Right lobe of liver (tissue), 6 donors: ENCODE results near the gene ALPP. TPM values are rescaled to one million over a fixed set of nuclear protein-coding genes. Genes with fewer than 3 reads are reported as not detected.
"Not testable (repeated sequence)": the region's sequence is repeated elsewhere in the genome, so short reads cannot be mapped to it uniquely, and the experiment has no call there.

Experiments used
- ATAC-seq, 4 donors: fragments of 200-7000 bp; cut with Tn5 transposase; one replicate each; pipeline ENCODE4 v1.9.1; 2020; ENCODE audit warnings: mild to moderate bottlenecking in 4 of 4, moderate library complexity in 4 of 4
- DNase-seq, 3 donors: peaks; one replicate each; pipeline ENCODE4 v3.0.0-alpha.2; 2020
- H3K27ac ChIP-seq, 3 donors: fragments of 200-600 bp; one replicate each; pipeline ENCODE4 v1.8.0; 2022
- H3K27me3 ChIP-seq, 2 donors: fragments of 200-600 bp; one replicate each; pipeline ENCODE4 v1.8.0; 2022
- H3K36me3 ChIP-seq, 4 donors: fragments of 200-600 bp; sonication (generic) in 1 of 4; one replicate each; pipeline versions ENCODE4 v1.5.1 to v1.8.0; 2017 to 2022; ENCODE audit warnings: control low read depth in 1 of 4
- H3K4me1 ChIP-seq, 4 donors: fragments of 200-600 bp; sonication (generic) in 1 of 4; one replicate each; pipeline versions ENCODE4 v1.5.1 to v1.8.0; 2017 to 2022; ENCODE audit warnings: control low read depth in 1 of 4
- H3K4me3 ChIP-seq, 3 donors: fragments of 200-600 bp; one replicate each; pipeline ENCODE4 v1.8.0; 2022
- H3K9me3 ChIP-seq, 4 donors: fragments of 200-600 bp; sonication (generic) in 1 of 4; one replicate each; pipeline versions ENCODE4 v1.5.1 to v1.8.0; 2017 to 2022; ENCODE audit warnings: control low read depth in 1 of 4
- CTCF ChIP-seq, 4 donors: fragments of 200-600 bp in 3 of 4; fragments of 450-650 bp in 1 of 4; IDR thresholded peaks; one replicate each; pipeline versions ENCODE4 v1.5.1 to v1.8.0; 2016 to 2022; ENCODE audit warnings: antibody characterized with exemption in 4 of 4, mild to moderate bottlenecking in 2 of 4
- POLR2A ChIP-seq: fragments of 450-650 bp; IDR thresholded peaks from one replicate; pipeline ENCODE4 v1.6.1; 2017; ENCODE audit warnings: antibody characterized with exemption, mild to moderate bottlenecking
- WGBS: methylation state at CpG from one replicate; pipeline ENCODE4 v1.1.6; 2018; ENCODE audit warnings: low coverage, low lambda C conversion rate; ENCODE audit not compliant: insufficient coverage; ENCODE audit errors: missing lambda C conversion rate; 5-methylcytosine and 5-hydroxymethylcytosine counted together
- intact Hi-C, 2 donors: fragments of 100-400 bp; cut with DNase I; formaldehyde crosslinking; loops; one replicate each; pipeline versions ENCODE4 v1.11.2 to v1.14.1; 2022
- long read RNA-seq: library from polyadenylated mRNA; unstranded; transcript quantifications from one replicate; pipeline ENCODE4 v2.0.0, GENCODE V29; 2019
- total RNA-seq, 6 experiments: library from RNA; depleted of rRNA in 2 of 6; stranded (reverse); fragments of >200 nt in 2 of 6; fragmentation: NEBNext Ultra II Directional in 3 of 6; extraction: Animal tissue kit (Norgen Biotek cat#: 25700) in 3 of 6; gene quantifications; one replicate each; pipeline versions ENCODE4 v1.1.0 to v1.2.4, GENCODE V29; 2016 to 2023
- donor health status: DM: no; HTN: yes; CAD: no.
- donor health status: DM: no; HTN: no; CAD: no.
- donor health status: DM: no; HTN: no; CAD: no.
- donor health status: DM: no; HTN: yes; CAD: no.
- donor health status: DM: no; HTN: yes; CAD: no.

ALPP gene
- total RNA-seq: not detected
- long read RNA-seq: 0 reads

- ATAC-seq, DNase-seq, H3K27ac ChIP-seq, intact Hi-C loops, H3K9me3 ChIP-seq, H3K4me1 ChIP-seq, H3K36me3 ChIP-seq, H3K4me3 ChIP-seq, H3K27me3 ChIP-seq: not testable (repeated sequence)
- WGBS: 71% methylated on average over 4 of the region's 12 CpGs
Measured at GRCh38 chr2:232378735-232379151, at the start of gene ALPP. TSS of gene ALPP (plus strand) at chr2:232378751. CDS start at chr2:232378803, 52 bp downstream.

GRCh38 chr2:232329716-232330067 is 48.9 kb upstream of the ALPP start:
- no peaks in the 10 kb centered on the region for H3K36me3 ChIP-seq
- no peak overlapping the region for H3K4me3 ChIP-seq
- no peak overlapping the region for H3K27ac ChIP-seq
- no peaks in the 10 kb centered on the region for H3K9me3 ChIP-seq
- TF ChIP-seq CTCF (IDR thresholded peaks at IDR 0.05) (no peak), POLR2A (no peak)
- H3K4me1 ChIP-seq: no peaks in the 10 kb centered on the region
- no peaks in the 10 kb centered on the region for H3K27me3 ChIP-seq
- 100% methylated on average over 1 of the region's 15 CpGs for WGBS
- intact Hi-C loops: loop anchor here (5.0 to 10.0 kb wide), 2 partner anchors 405 to 412 kb away; partner anchors contain the start of gene NPPC (in 1 of the 2)
- ATAC-seq (no peak), DNase-seq (no peak)

- ATAC-seq (no peak), DNase-seq (peak in 1 of 3 donors; percentile 29)
- no CpG with 5 or more reads among the region's 17 CpGs for WGBS
Measured at GRCh38 chr2:232330068-232330999, 48.2 kb upstream of the ALPP start.

GRCh38 chr2:232331061-232331460 is 47.5 kb upstream of the ALPP start:
- H3K27ac ChIP-seq, H3K4me1 ChIP-seq, H3K36me3 ChIP-seq, H3K4me3 ChIP-seq, H3K27me3 ChIP-seq, intact Hi-C loops, H3K9me3 ChIP-seq: not testable (repeated sequence)
- 60% methylated on average over 1 of the region's 11 CpGs for WGBS
- DNase-seq: peak in 1 of 3 donors; percentile 57
- peak in 1 of 4 donors; percentile 3 for ATAC-seq

More at GRCh38 chr2:232330068-232330999, 48.2 kb upstream of the ALPP start:
- Histone ChIP-seq H3K27ac (no peak overlapping the region), H3K4me1 (no peaks in the 10 kb centered on the region), H3K4me3 (no peak overlapping the region), H3K36me3 (no peaks in the 10 kb centered on the region), H3K27me3 (no peaks in the 10 kb centered on the region), H3K9me3 (no peaks in the 10 kb centered on the region)
- intact Hi-C loops: no loop called here
- TF ChIP-seq POLR2A: no peak

- no CpG with 5 or more reads among the region's 11 CpGs for WGBS
- H3K27me3 ChIP-seq, H3K4me3 ChIP-seq, H3K4me1 ChIP-seq, H3K9me3 ChIP-seq, ATAC-seq, intact Hi-C loops, DNase-seq, H3K27ac ChIP-seq, H3K36me3 ChIP-seq: not testable (repeated sequence)
Measured at GRCh38 chr2:232331641-232332040, 46.9 kb upstream of the ALPP start.

- H3K9me3 ChIP-seq, H3K36me3 ChIP-seq, intact Hi-C loops, H3K27me3 ChIP-seq, H3K4me1 ChIP-seq, H3K4me3 ChIP-seq, H3K27ac ChIP-seq: not testable (repeated sequence)
- WGBS: no CpG with 5 or more reads among the region's 26 CpGs
- peak in 2 of 3 donors; percentile 68 to 78 for DNase-seq
- peak; percentile 74 to 86 (median 80) for ATAC-seq
Measured at GRCh38 chr2:232332244-232332939, 46.2 kb upstream of the ALPP start.

GRCh38 chr2:232332940-232333259 is 45.7 kb upstream of the ALPP start:
- no peaks in the 10 kb centered on the region for H3K27me3 ChIP-seq
- H3K4me1 ChIP-seq: no peaks in the 10 kb centered on the region
- DNase-seq (peak in 1 of 3 donors; percentile 41), ATAC-seq (no peak)
- no peak for TF ChIP-seq CTCF (IDR thresholded peaks at IDR 0.05)
- no peak for TF ChIP-seq POLR2A
- H3K4me3 ChIP-seq: no peak overlapping the region
- H3K9me3 ChIP-seq: no peaks in the 10 kb centered on the region
- H3K36me3 ChIP-seq: no peaks in the 10 kb centered on the region
- 97% methylated on average over 3 of the region's 10 CpGs for WGBS
- intact Hi-C loops: no loop called here
- H3K27ac ChIP-seq: no peak overlapping the region
